Esophagus muscularis mucosa (tissue), 4 donors: ENCODE measurements around the gene EMD. TPM values are rescaled to one million over a fixed set of nuclear protein-coding genes. Genes with fewer than 3 reads are reported as not detected.

Source experiments
- DNase-seq: peaks from one replicate; pipeline ENCODE4 v3.0.0-alpha.2; 2017; ENCODE audit errors: extremely low spot score
- H3K27ac ChIP-seq, 4 donors: fragments of 200-600 bp; sonication (generic); replicated peaks in 1 of 4; 1 replicate in 3 of 4; 2 replicates in 1 of 4; pipeline ENCODE4 v1.5.1; 2016 to 2019; ENCODE audit warnings: mild to moderate bottlenecking in 1 of 4
- H3K27me3 ChIP-seq, 4 donors: fragments of 200-600 bp; sonication (generic); one replicate each; pipeline versions ENCODE4 v1.5.1 to v1.6.0; 2016 to 2019
- H3K36me3 ChIP-seq, 4 donors: fragments of 200-600 bp; sonication (generic); one replicate each; pipeline ENCODE4 v1.5.1; 2016 to 2019
- H3K4me1 ChIP-seq, 4 donors: fragments of 200-600 bp; sonication (generic); one replicate each; pipeline ENCODE4 v1.5.1; 2016 to 2019
- H3K4me3 ChIP-seq, 4 donors: fragments of 200-600 bp; sonication (generic); 1 replicate in 2 of 4; 2 replicates in 2 of 4; pipeline ENCODE4 v1.5.1; 2016 to 2019; ENCODE audit warnings: mild to moderate bottlenecking in 4 of 4, moderate library complexity in 1 of 4
- H3K9me3 ChIP-seq, 4 donors: fragments of 200-600 bp; sonication (generic); 1 replicate in 3 of 4; 2 replicates in 1 of 4; pipeline ENCODE4 v1.5.1; 2016 to 2019
- CTCF ChIP-seq, 3 experiments: fragments of 200-600 bp in 2 of 3; fragments of 450-650 bp in 1 of 3; sonication (generic) in 2 of 3; IDR thresholded peaks; one replicate each; pipeline ENCODE4 v1.5.1; 2017 to 2019; ENCODE audit warnings: antibody characterized with exemption in 3 of 3, mild to moderate bottlenecking in 2 of 3, moderate library complexity in 1 of 3
- EP300 ChIP-seq: sonication (generic); formaldehyde crosslinking; IDR thresholded peaks from one replicate; pipeline ENCODE4 v1.6.1; 2017; ENCODE audit warnings: antibody characterized with exemption
- POLR2AphosphoS5 ChIP-seq, 2 donors: sonication (generic); formaldehyde crosslinking; IDR thresholded peaks; one replicate each; pipeline ENCODE4 v1.6.1; 2017; ENCODE audit warnings: antibody characterized with exemption in 2 of 2
- WGBS: methylation state at CpG from one replicate; pipeline ENCODE4 v1.1.5; 2018; 5-methylcytosine and 5-hydroxymethylcytosine counted together
- intact Hi-C: fragments of 100-400 bp; cut with DNase I; formaldehyde crosslinking; loops from one replicate; pipeline ENCODE4 v1.15.1; 2023
- total RNA-seq, 4 donors: library from RNA; depleted of rRNA; stranded (reverse); fragments of >200 nt; gene quantifications; one replicate each; pipeline versions ENCODE4 v1.1.0 to v1.2.1, GENCODE V29; 2016

Gene EMD
- total RNA-seq, 4 donors from 2014 or later: 37.0 to 64.7 (median 57.7) TPM

- H3K27me3 ChIP-seq: no peaks in the 10 kb centered on the region
- intact Hi-C loops: no loop called here
- no peaks in the 10 kb centered on the region for H3K9me3 ChIP-seq
- H3K36me3 ChIP-seq: peaks cover 53 to 93% (median 92%) of the 10 kb centered on the region in 4 donors
- peaks cover 27 to 88% (median 74%) of the 10 kb centered on the region in 4 donors for H3K4me1 ChIP-seq
- H3K27ac ChIP-seq: peak overlapping the region; percentile 96 to 97 (median 97)
- TF ChIP-seq POLR2AphosphoS5 (IDR thresholded peaks at IDR 0.05): peak in 1 of 2 donors; percentile 81
- TF ChIP-seq EP300: no peak
- no peak for DNase-seq
- H3K4me3 ChIP-seq: no peak overlapping the region
- WGBS: 66% methylated on average over 12 of the region's 20 CpGs
Observed at GRCh38 chrX:154363706-154364439, 15.2 kb upstream of the EMD start.

GRCh38 chrX:154365052-154365600, 14.0 kb upstream of the EMD start:
- WGBS: 64% methylated on average over 14 of the region's 20 CpGs
- DNase-seq: no peak
- peaks cover 44 to 81% (median 80%) of the 10 kb centered on the region in 4 donors for H3K36me3 ChIP-seq
- H3K4me3 ChIP-seq: peak overlapping the region in 3 of 4 donors; percentile 1 to 75 (median 73)
- no peaks in the 10 kb centered on the region for H3K9me3 ChIP-seq
- H3K27ac ChIP-seq: peak overlapping the region; percentile 96 to 97 (median 97)
- H3K4me1 ChIP-seq: peaks cover 27 to 76% (median 65%) of the 10 kb centered on the region in 4 donors
- intact Hi-C loops: no loop called here
- no peaks in the 10 kb centered on the region for H3K27me3 ChIP-seq
- peak; percentile 38 to 65 for TF ChIP-seq POLR2AphosphoS5 (IDR thresholded peaks at IDR 0.05)
- no peak for TF ChIP-seq EP300

- intact Hi-C loops: no loop called here
- H3K4me1 ChIP-seq: peaks cover 27 to 69% (median 62%) of the 10 kb centered on the region in 4 donors
- peak overlapping the region; percentile 96 to 97 (median 97) for H3K27ac ChIP-seq
- H3K27me3 ChIP-seq: no peaks in the 10 kb centered on the region
- peaks cover 48 to 82% (median 77%) of the 10 kb centered on the region in 4 donors for H3K36me3 ChIP-seq
- H3K4me3 ChIP-seq: peak overlapping the region; percentile 1 to 75 (median 38)
- no peaks in the 10 kb centered on the region for H3K9me3 ChIP-seq
- no peak for DNase-seq
- WGBS: 92% methylated on average over 6 of the region's 32 CpGs
- TF ChIP-seq POLR2AphosphoS5 (IDR thresholded peaks at IDR 0.05) (peak; percentile 12 to 76), CTCF (IDR thresholded peaks at IDR 0.05) (no peak), EP300 (no peak)
Observed at GRCh38 chrX:154365997-154366665, 13.0 kb upstream of the EMD start.

GRCh38 chrX:154366666-154367055, 12.4 kb upstream of the EMD start:
- 73% methylated on average over 11 of the region's 11 CpGs for WGBS
- Histone ChIP-seq H3K9me3 (no peaks in the 10 kb centered on the region), H3K27ac (peak overlapping the region; percentile 96 to 97 (median 97)), H3K4me3 (peak overlapping the region; percentile 1 to 75 (median 38)), H3K36me3 (peaks cover 44 to 77% (median 71%) of the 10 kb centered on the region in 4 donors), H3K27me3 (no peaks in the 10 kb centered on the region), H3K4me1 (peaks cover 27 to 64% (median 62%) of the 10 kb centered on the region in 4 donors)
- intact Hi-C loops: no loop called here
- DNase-seq: no peak
- TF ChIP-seq POLR2AphosphoS5 (IDR thresholded peaks at IDR 0.05) (peak in 1 of 2 donors; percentile 17), EP300 (no peak)

- DNase-seq: no peak
- peak overlapping the region; percentile 67 to 75 (median 74) for H3K4me3 ChIP-seq
- H3K27me3 ChIP-seq: no peaks in the 10 kb centered on the region
- H3K4me1 ChIP-seq: peaks cover 33 to 67% (median 62%) of the 10 kb centered on the region in 4 donors
- intact Hi-C loops: no loop called here
- TF ChIP-seq POLR2AphosphoS5 (IDR thresholded peaks at IDR 0.05): peak in 1 of 2 donors; percentile 62
- no peak for TF ChIP-seq EP300
- TF ChIP-seq CTCF (IDR thresholded peaks at IDR 0.05): no peak
- no peaks in the 10 kb centered on the region for H3K9me3 ChIP-seq
- peak overlapping the region; percentile 96 to 97 (median 97) for H3K27ac ChIP-seq
- WGBS: 78% methylated on average over 5 of the region's 31 CpGs
- H3K36me3 ChIP-seq: peaks cover 37 to 70% (median 61%) of the 10 kb centered on the region in 4 donors
Observed at GRCh38 chrX:154367474-154368308, 11.4 kb upstream of the EMD start.
